Ishikawa (cell line): ENCODE measurements around the gene HOXC4.

Experiments used
- CREB1 ChIP-seq: IDR thresholded peaks from 2 replicates; pipeline ENCODE4 v1.6.1; 2012; ENCODE audit warnings: low read depth
- EP300 ChIP-seq: IDR thresholded peaks from 2 replicates; pipeline ENCODE4 v1.6.1; 2012; ENCODE audit warnings: borderline replicate concordance
- FOXM1 ChIP-seq: IDR thresholded peaks from 2 replicates; pipeline ENCODE4 v1.6.1; 2012; ENCODE audit warnings: low read depth, borderline replicate concordance
- TAF1 ChIP-seq: IDR thresholded peaks from 2 replicates; pipeline ENCODE4 v1.6.1; 2012; ENCODE audit warnings: low read depth, mild to moderate bottlenecking
- TCF12 ChIP-seq: IDR thresholded peaks from 2 replicates; pipeline ENCODE4 v1.6.1; 2012; ENCODE audit warnings: low read depth
- YY1 ChIP-seq: IDR thresholded peaks from 2 replicates; pipeline ENCODE4 v1.6.1; 2012; ENCODE audit warnings: low read depth
- ZBTB7A ChIP-seq: IDR thresholded peaks from 2 replicates; pipeline ENCODE4 v1.6.1; 2012; ENCODE audit warnings: low read depth
- TF ChIP-seq, protein P1 (sequence below): IDR thresholded peaks from 2 replicates; pipeline ENCODE4 v1.6.1; 2012; ENCODE audit warnings: low read depth, mild to moderate bottlenecking
- TF ChIP-seq, protein P2 (sequence below): IDR thresholded peaks from 2 replicates; pipeline ENCODE4 v1.6.1; 2012

DNA sequence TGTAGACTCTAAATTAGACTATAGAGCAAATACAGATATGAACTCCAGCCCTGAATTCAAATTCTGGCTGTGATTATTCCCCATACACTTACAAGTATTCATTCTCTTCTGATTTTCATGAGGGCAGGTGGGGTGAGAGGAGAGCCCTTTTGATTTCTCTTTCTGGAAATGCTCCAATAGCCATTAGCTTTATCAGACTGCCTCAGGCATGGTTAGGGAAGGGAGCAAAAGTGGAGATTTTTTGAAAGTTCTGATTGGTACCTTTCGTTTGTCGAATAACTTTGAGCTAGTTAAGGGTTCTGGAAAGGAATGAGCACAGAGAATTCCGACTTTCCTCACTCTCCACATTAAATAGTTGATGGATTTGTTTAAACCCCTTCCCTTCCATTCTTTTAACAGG is 13.0 kb upstream of the HOXC4 start:
- TF ChIP-seq TAF1 (no peak), YY1 (no peak), CREB1 (no peak), ZBTB7A (no peak), FOXM1 (no peak), TCF12 (no peak), EP300 (no peak)
- TF ChIP-seq, protein P1, sequence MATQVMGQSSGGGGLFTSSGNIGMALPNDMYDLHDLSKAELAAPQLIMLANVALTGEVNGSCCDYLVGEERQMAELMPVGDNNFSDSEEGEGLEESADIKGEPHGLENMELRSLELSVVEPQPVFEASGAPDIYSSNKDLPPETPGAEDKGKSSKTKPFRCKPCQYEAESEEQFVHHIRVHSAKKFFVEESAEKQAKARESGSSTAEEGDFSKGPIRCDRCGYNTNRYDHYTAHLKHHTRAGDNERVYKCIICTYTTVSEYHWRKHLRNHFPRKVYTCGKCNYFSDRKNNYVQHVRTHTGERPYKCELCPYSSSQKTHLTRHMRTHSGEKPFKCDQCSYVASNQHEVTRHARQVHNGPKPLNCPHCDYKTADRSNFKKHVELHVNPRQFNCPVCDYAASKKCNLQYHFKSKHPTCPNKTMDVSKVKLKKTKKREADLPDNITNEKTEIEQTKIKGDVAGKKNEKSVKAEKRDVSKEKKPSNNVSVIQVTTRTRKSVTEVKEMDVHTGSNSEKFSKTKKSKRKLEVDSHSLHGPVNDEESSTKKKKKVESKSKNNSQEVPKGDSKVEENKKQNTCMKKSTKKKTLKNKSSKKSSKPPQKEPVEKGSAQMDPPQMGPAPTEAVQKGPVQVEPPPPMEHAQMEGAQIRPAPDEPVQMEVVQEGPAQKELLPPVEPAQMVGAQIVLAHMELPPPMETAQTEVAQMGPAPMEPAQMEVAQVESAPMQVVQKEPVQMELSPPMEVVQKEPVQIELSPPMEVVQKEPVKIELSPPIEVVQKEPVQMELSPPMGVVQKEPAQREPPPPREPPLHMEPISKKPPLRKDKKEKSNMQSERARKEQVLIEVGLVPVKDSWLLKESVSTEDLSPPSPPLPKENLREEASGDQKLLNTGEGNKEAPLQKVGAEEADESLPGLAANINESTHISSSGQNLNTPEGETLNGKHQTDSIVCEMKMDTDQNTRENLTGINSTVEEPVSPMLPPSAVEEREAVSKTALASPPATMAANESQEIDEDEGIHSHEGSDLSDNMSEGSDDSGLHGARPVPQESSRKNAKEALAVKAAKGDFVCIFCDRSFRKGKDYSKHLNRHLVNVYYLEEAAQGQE, result no peak
- TF ChIP-seq, protein P2, sequence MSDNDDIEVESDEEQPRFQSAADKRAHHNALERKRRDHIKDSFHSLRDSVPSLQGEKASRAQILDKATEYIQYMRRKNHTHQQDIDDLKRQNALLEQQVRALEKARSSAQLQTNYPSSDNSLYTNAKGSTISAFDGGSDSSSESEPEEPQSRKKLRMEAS, result no peak
